ENCODE results near the gene MAPK8IP2.

DNA sequence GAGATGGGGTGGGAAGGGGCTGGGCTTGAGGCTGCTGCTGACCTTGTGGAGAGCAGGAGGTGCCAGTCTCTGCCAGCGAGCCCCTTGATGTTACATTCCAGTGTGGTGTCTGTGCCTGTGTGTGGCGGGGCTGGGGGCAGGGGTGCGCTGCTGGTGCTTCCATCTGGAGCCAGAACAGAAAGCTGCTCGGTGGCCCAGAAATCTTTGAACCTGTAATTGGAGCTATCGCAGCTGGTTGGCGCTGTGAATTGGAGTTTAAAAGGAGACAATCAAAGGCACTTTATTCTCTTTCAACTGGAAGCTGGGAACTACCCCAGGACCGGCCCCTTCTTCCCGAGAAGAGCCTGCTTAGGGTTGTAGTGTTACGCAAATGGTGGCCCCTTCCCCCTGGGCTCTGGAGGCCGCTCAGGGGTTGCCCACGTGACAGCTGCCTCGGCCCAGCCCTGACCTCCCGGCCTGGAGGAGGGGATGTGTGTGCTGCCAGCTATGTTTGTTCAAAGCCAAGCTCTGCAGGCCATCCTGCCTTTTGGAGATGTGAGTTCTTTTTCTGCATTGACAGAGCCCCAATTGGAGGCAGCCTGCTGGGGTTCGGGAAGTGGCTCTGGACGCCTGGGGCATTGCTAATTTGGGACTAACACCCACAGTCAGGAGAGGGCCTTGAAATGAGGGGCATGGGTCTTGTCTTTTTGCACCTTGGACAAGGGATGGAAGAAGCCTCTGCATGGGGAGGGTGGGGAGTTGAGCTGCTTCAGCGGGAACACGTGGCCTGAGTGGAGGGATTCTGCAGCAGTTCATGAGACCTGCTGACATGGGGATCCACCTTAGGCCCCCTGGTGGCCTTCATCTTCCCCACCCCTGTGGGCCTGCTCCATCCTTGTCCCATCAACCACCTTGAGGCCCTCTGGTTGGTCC, 41.4 kb downstream of the MAPK8IP2 start:
- TF ChIP-seq, protein P1, sequence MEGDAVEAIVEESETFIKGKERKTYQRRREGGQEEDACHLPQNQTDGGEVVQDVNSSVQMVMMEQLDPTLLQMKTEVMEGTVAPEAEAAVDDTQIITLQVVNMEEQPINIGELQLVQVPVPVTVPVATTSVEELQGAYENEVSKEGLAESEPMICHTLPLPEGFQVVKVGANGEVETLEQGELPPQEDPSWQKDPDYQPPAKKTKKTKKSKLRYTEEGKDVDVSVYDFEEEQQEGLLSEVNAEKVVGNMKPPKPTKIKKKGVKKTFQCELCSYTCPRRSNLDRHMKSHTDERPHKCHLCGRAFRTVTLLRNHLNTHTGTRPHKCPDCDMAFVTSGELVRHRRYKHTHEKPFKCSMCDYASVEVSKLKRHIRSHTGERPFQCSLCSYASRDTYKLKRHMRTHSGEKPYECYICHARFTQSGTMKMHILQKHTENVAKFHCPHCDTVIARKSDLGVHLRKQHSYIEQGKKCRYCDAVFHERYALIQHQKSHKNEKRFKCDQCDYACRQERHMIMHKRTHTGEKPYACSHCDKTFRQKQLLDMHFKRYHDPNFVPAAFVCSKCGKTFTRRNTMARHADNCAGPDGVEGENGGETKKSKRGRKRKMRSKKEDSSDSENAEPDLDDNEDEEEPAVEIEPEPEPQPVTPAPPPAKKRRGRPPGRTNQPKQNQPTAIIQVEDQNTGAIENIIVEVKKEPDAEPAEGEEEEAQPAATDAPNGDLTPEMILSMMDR (conservative IDR thresholded peaks at IDR 0.05 in 1 of 2, IDR thresholded peaks at IDR 0.05 in 1 of 2; ENCODE audit: low read depth in 1 of 2, low read length in 2 of 2), result peak; percentile 31 to 61
- peak; percentile 37 for TF ChIP-seq EZH2 (IDR thresholded peaks at IDR 0.05; ENCODE audit: low read length, missing control alignments)
